GM21528 (cell line): ENCODE measurements around the gene RASAL1.

Experiments
- ATAC-seq: cut with Tn5 transposase; IDR thresholded peaks from one replicate; pipeline ENCODE4 v1.9.1; 2021; ENCODE audit warnings: mild to moderate bottlenecking, moderate library complexity; ENCODE audit not compliant: unreplicated experiment, low FRiP score

Gene RASAL1

GRCh38 chr12:113061061-113061694 is 74.4 kb downstream of the RASAL1 start:
- no peak for ATAC-seq

GRCh38 chr12:113060336-113060960 is 75.1 kb downstream of the RASAL1 start:
- no peak for ATAC-seq

GRCh38 chr12:113059071-113059595 is 76.4 kb downstream of the RASAL1 start:
- ATAC-seq: no peak

- no peak for ATAC-seq
Observed at GRCh38 chr12:113058553-113058952, 77.0 kb downstream of the RASAL1 start.

GRCh38 chr12:113057565-113058485 is 77.7 kb downstream of the RASAL1 start:
- no peak for ATAC-seq

- ATAC-seq: no peak
Observed at GRCh38 chr12:113056631-113057488, 78.7 kb downstream of the RASAL1 start, which contains the start of gene DTX1. Gene DTX1 (plus strand): TSS chr12:113056730. CDS start chr12:113058193, 1,463 bp downstream.

- ATAC-seq: no peak
Observed at GRCh38 chr12:113056381-113056630, 79.3 kb downstream of the RASAL1 start.

GRCh38 chr12:113055594-113056380 is 79.8 kb downstream of the RASAL1 start:
- no peak for ATAC-seq

- ATAC-seq: no peak
Observed at GRCh38 chr12:113054948-113055486, 80.5 kb downstream of the RASAL1 start.

GRCh38 chr12:113052326-113052725 is 83.2 kb downstream of the RASAL1 start:
- no peak for ATAC-seq

GRCh38 chr12:113051759-113052158 is 83.8 kb downstream of the RASAL1 start:
- no peak for ATAC-seq

- no peak for ATAC-seq
Observed at GRCh38 chr12:113050795-113051194, 84.8 kb downstream of the RASAL1 start.

- ATAC-seq: no peak
Observed at GRCh38 chr12:113049976-113050742, 85.4 kb downstream of the RASAL1 start.
